Glutamatergic neuron (in vitro differentiated cells): ENCODE measurements around the gene PKNOX1. TPM values are rescaled to one million over a fixed set of nuclear protein-coding genes. Genes with fewer than 3 reads are reported as not detected.
"Not testable (repeated sequence)": the region's sequence is repeated elsewhere in the genome, so short reads cannot be mapped to it uniquely, and the experiment has no call there.

Source experiments
- DNase-seq: peaks from one replicate; pipeline ENCODE4 v3.0.0; 2022
- H3K27ac Mint-ChIP-seq: one replicate; pipeline ENCODE4 v1.8.0; 2020; ENCODE audit warnings: mild to moderate bottlenecking, mixed read lengths, inconsistent platforms; ENCODE audit not compliant: unreplicated experiment
- H3K27me3 Mint-ChIP-seq: one replicate; pipeline ENCODE4 v1.8.0; 2020; ENCODE audit warnings: mild to moderate bottlenecking, moderate library complexity, mixed read lengths, inconsistent platforms; ENCODE audit not compliant: unreplicated experiment
- H3K36me3 Mint-ChIP-seq: one replicate; pipeline ENCODE4 v1.8.0; 2020; ENCODE audit warnings: mild to moderate bottlenecking, mixed read lengths, inconsistent platforms; ENCODE audit not compliant: unreplicated experiment
- H3K4me1 Mint-ChIP-seq: one replicate; pipeline ENCODE4 v1.8.0; 2020; ENCODE audit warnings: mild to moderate bottlenecking, low read depth, mixed read lengths, inconsistent platforms; ENCODE audit not compliant: unreplicated experiment
- H3K4me3 Mint-ChIP-seq: one replicate; pipeline ENCODE4 v1.8.0; 2020; ENCODE audit warnings: mild to moderate bottlenecking, mixed read lengths, inconsistent platforms; ENCODE audit not compliant: unreplicated experiment
- H3K9me3 Mint-ChIP-seq: one replicate; pipeline ENCODE4 v1.8.0; 2020; ENCODE audit warnings: mild to moderate bottlenecking, moderate library complexity, mixed read lengths, inconsistent platforms; ENCODE audit not compliant: unreplicated experiment
- total RNA-seq: library from RNA; stranded (reverse); fragmentation: NEBNext Ultra II Directional; extraction: Animal tissue kit (Norgen Biotek cat#: 25700); gene quantifications from one replicate; pipeline ENCODE4 v1.2.1, GENCODE V29; 2021; ENCODE audit not compliant: unreplicated experiment
- TF ChIP-seq, protein P1 (sequence below): fragments of 200-600 bp; sonication (generic); IDR thresholded peaks from one replicate; pipeline ENCODE4 v1.5.0; 2021; ENCODE audit not compliant: partially characterized antibody, unreplicated experiment

Gene PKNOX1
- total RNA-seq, 1 donor from 2014 or later: 28.7 TPM

DNA sequence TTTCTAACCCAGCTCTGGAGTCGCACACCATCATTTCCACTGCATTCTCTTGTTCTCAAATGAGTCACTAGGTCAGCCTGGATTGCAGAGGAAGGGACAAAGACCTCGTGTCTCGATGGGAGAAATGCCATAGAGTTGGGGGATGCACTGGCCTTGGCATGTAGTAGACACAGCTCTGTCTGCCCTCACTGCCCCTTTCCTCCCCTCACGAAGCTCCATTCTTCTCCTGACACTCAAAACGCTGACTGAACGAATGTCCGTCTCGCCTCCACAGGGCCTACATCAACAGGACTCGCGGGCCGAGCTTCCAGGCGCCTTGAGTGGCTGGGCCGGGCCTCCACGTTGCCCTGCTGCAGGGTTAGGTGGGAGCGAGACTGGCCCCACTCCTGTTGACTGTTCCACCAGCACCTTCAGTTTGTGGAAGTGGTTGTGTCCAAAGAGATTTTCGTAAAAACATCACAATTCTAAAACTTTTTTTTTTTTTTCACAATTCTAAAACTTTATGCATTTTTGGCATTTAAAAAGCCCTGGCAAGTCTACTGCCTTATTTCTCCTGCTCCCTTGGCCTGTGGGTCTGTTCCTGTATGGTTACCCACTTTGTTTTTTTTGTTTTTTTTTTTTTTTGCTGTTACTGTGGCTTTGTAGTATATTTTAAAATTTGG lies 18.8 kb downstream of the PKNOX1 start:
- Mint-ChIP-seq H3K36me3 (peaks cover 12% of the 10 kb centered on the region), H3K4me1 (peaks cover 2% of the 10 kb centered on the region), H3K27ac (no peak overlapping the region), H3K27me3 (peaks cover 2% of the 10 kb centered on the region), H3K9me3 (peaks cover 14% of the 10 kb centered on the region), H3K4me3 (no peak overlapping the region)
- TF ChIP-seq, protein P1, sequence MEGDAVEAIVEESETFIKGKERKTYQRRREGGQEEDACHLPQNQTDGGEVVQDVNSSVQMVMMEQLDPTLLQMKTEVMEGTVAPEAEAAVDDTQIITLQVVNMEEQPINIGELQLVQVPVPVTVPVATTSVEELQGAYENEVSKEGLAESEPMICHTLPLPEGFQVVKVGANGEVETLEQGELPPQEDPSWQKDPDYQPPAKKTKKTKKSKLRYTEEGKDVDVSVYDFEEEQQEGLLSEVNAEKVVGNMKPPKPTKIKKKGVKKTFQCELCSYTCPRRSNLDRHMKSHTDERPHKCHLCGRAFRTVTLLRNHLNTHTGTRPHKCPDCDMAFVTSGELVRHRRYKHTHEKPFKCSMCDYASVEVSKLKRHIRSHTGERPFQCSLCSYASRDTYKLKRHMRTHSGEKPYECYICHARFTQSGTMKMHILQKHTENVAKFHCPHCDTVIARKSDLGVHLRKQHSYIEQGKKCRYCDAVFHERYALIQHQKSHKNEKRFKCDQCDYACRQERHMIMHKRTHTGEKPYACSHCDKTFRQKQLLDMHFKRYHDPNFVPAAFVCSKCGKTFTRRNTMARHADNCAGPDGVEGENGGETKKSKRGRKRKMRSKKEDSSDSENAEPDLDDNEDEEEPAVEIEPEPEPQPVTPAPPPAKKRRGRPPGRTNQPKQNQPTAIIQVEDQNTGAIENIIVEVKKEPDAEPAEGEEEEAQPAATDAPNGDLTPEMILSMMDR: no peak
- no peak for DNase-seq

DNA sequence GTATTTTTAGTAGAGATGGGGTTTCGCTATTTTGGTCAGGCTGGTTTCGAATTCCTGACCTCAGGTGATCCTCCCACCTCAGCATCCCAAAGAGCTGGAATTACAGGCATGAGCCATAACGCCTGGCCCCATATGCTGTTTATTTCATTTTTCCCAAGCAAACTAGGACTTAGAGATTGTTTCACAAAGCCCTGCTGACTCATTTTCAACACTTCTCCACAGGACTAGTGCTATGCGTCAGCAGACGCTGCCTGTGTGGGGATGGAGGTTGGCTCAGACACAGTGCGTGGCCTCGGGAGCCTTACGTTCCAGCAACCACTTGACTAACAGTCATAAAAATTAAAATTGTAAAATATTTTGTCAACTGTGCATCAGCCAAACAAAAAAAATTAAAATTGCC lies 22.7 kb downstream of the PKNOX1 start:
- Mint-ChIP-seq H3K4me1 (no peaks in the 10 kb centered on the region), H3K27ac (no peak overlapping the region), H3K27me3 (peaks cover 9% of the 10 kb centered on the region), H3K36me3 (peaks cover 20% of the 10 kb centered on the region), H3K4me3 (no peak overlapping the region), H3K9me3 (peaks cover 23% of the 10 kb centered on the region)
- TF ChIP-seq, protein P1: no peak
- no peak for DNase-seq

DNA sequence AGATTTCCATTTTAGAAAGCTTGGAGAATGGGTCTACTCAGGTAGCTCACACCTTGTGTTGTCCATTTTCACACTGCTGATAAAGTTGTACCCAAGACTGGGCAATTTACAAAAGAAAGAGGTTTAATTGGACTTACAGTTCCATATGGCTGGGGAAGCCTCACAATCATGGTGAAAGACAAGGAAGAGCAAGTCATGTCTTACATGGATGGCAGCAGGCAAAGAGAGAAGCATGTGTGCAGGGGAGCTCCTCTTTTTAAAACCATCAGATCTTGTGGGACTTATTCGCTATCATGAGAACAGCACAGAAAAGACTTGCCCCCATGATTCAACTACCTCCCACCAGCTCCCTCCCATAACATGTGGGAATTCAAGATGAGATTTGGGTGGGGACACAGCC lies 23.6 kb downstream of the PKNOX1 start:
- not testable (repeated sequence) for H3K4me1 Mint-ChIP-seq, H3K27ac Mint-ChIP-seq, DNase-seq, H3K4me3 Mint-ChIP-seq, H3K27me3 Mint-ChIP-seq
- Mint-ChIP-seq H3K36me3 (peaks cover 20% of the 10 kb centered on the region), H3K9me3 (peaks cover 23% of the 10 kb centered on the region)

DNA sequence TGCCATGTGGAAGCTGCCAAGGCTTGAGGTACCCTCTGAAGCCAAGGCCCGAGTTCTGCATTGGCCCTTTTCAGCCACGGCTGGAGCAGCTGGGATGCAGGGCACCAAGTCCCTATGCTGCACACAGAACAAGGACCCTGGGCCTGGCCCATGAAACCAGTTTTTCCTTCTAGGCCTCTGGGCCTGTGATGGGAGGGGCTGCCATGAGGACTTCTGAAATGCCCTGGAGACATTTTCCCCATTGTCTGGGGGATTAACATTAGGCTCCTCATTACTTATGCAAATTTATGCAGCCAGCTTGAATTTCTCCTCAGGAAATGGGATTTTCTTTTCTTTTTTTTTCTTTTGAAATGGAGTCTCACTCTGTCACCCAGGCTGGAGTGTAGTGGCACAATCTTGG lies 24.8 kb downstream of the PKNOX1 start:
- not testable (repeated sequence) for DNase-seq, H3K4me1 Mint-ChIP-seq, H3K4me3 Mint-ChIP-seq, H3K27me3 Mint-ChIP-seq, H3K27ac Mint-ChIP-seq
- Mint-ChIP-seq H3K36me3 (peaks cover 20% of the 10 kb centered on the region), H3K9me3 (peaks cover 23% of the 10 kb centered on the region)

DNA sequence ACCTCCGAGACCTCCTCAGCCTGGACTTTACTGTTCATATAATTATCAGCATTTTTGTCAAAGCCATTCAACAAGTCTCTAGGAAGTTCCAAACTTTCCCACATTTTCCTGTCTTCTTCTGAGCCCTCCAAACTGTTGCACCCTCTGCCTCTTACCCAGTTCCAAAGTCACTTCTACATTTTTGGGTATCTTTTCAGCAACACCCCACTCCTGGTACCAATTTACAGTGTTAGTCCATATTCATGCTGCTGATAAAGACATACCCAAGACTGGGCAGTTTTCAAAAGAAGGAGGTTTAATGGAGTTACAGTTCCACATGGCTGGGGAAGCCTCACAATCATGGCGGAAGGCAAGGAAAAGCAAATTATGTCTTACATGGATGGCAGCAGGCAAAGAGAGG lies 25.7 kb downstream of the PKNOX1 start:
- H3K27ac Mint-ChIP-seq, DNase-seq, H3K4me3 Mint-ChIP-seq, H3K4me1 Mint-ChIP-seq, H3K27me3 Mint-ChIP-seq: not testable (repeated sequence)
- Mint-ChIP-seq H3K36me3 (peaks cover 20% of the 10 kb centered on the region), H3K9me3 (peaks cover 23% of the 10 kb centered on the region)

DNA sequence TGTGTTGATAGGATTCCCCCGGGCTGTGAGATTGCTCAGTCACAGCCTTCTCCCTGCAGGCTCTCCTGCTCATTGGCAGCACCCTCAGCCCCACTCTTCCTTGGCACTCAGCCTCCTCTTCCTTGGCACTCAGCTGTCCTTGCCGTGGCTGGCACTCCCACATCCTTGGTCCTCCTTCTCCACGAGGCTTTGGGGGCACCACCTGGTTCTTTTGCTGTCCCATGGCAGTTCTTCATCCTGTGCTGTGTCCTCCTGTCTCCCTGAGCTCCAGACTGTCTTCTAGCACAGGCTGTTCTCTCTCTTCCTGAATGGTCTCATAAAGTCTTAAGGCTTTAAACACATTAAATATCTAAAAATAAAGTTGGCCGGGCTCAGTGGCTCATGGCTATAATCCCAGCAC lies 27.0 kb downstream of the PKNOX1 start:
- no peak for DNase-seq
- Mint-ChIP-seq H3K27ac (no peak overlapping the region), H3K4me1 (no peaks in the 10 kb centered on the region), H3K4me3 (peak overlapping the region; percentile 25), H3K9me3 (peaks cover 21% of the 10 kb centered on the region), H3K27me3 (peaks cover 8% of the 10 kb centered on the region), H3K36me3 (peaks cover 20% of the 10 kb centered on the region)
- TF ChIP-seq, protein P1: no peak
